Natural killer cell treated with Interleukin-12 subunit alpha and Interleukin-12 subunit beta and Interleukin-15 and Interleukin-18, amount 100 ng/mL, for 72 hours (primary cell): ENCODE data around the gene ZAR1L. TPM values are rescaled to one million over a fixed set of nuclear protein-coding genes. Genes with fewer than 3 reads are reported as not detected.

Experiments used
- ATAC-seq, 2 donors: fragments of 150-1000 bp; cut with Tn5 transposase in 1 of 2; sonication (Bioruptor Pico), chemical (Tn5 transposase) in 1 of 2; 2 replicates each; pipeline ENCODE4 v1.10.0; 2021
- DNase-seq: peaks from one replicate; pipeline ENCODE4 v3.0.0; 2022; ENCODE audit warnings: low spot score
- H3K27ac Mint-ChIP-seq, 2 donors: 1 replicate in 1 of 2; 2 replicates in 1 of 2; pipeline ENCODE4 v1.8.0; 2022; ENCODE audit warnings: mixed read lengths in 2 of 2, mild to moderate bottlenecking in 1 of 2, moderate library complexity in 1 of 2
- H3K27me3 Mint-ChIP-seq, 2 donors: 1 replicate in 1 of 2; 2 replicates in 1 of 2; pipeline ENCODE4 v1.8.0; 2022; ENCODE audit warnings: mixed read lengths in 2 of 2
- H3K36me3 Mint-ChIP-seq: one replicate; pipeline ENCODE4 v1.8.0; 2022; ENCODE audit warnings: mixed read lengths
- H3K4me1 Mint-ChIP-seq, 2 donors: 1 replicate in 1 of 2; 2 replicates in 1 of 2; pipeline ENCODE4 v1.8.0; 2022; ENCODE audit warnings: low read depth in 2 of 2, mixed read lengths in 2 of 2, mild to moderate bottlenecking in 1 of 2
- H3K4me3 Mint-ChIP-seq: one replicate; pipeline ENCODE4 v1.8.0; 2022; ENCODE audit warnings: mixed read lengths
- H3K9me3 Mint-ChIP-seq: 2 replicates; pipeline ENCODE4 v1.8.0; 2022; ENCODE audit warnings: mixed read lengths
- total RNA-seq, 2 donors: library from RNA; stranded (reverse); gene quantifications; one replicate each; pipeline ENCODE4 v1.2.3, GENCODE V29; 2022

The ZAR1L gene
- total RNA-seq, 2 donors from 2014 or later, result not detected

DNA sequence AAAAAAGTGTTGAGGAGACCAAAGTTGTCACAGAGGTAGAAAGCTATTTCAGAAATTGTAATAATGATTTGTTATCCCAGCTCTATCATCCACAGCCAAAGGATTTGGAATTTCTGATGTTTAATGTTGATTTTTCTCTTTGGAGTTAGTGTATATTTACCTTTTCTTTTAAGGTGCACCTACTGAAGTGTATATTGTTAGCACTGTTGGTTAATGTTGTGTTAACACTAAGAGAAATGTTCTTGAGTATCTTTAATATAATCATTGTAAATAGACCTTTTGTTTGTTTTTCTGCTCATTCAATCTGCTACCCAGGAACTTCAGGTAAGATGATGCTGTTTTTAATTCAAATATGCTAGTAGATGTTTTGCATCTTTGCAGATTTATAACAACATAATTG is 57.5 kb downstream of the ZAR1L start:
- ATAC-seq, result no peak
- no peaks in the 10 kb centered on the region for H3K27me3 Mint-ChIP-seq
- no peaks in the 10 kb centered on the region for H3K9me3 Mint-ChIP-seq
- H3K4me1 Mint-ChIP-seq, result peaks cover 6 to 8% of the 10 kb centered on the region in 2 donors
- no peaks in the 10 kb centered on the region for H3K36me3 Mint-ChIP-seq
- no peak overlapping the region for H3K27ac Mint-ChIP-seq
- no peak overlapping the region for H3K4me3 Mint-ChIP-seq
- no peak for DNase-seq

- Mint-ChIP-seq H3K9me3 (no peaks in the 10 kb centered on the region), H3K27me3 (no peaks in the 10 kb centered on the region), H3K36me3 (no peaks in the 10 kb centered on the region), H3K4me3 (no peak overlapping the region), H3K27ac (no peak overlapping the region), H3K4me1 (peaks cover 6 to 8% of the 10 kb centered on the region in 2 donors)
- DNase-seq (no peak), ATAC-seq (no peak)
Measured at GRCh38 chr13:32256243-32256642, 58.9 kb downstream of the ZAR1L start.

DNA sequence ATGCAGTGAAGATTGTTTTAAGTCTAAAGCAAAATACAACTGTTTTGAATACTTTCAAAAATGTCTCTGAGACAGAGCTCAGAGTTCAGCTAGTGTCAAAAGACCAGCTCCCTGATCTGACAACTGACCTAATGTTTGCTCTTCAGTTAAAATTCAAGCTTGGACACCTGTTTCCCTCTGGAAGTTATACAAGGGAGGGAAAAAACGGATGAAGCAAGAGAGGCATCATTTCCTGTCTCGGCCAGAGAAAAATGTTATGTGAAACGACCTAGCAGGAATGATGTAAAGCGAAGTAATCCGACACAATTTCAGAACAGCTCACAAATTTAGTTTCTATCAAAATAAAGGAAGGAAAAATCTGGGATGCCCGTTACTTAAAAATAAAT is 59.4 kb downstream of the ZAR1L start:
- peaks cover 6 to 8% of the 10 kb centered on the region in 2 donors for H3K4me1 Mint-ChIP-seq
- no peaks in the 10 kb centered on the region for H3K36me3 Mint-ChIP-seq
- H3K27ac Mint-ChIP-seq, result no peak overlapping the region
- H3K4me3 Mint-ChIP-seq, result no peak overlapping the region
- ATAC-seq (no peak), DNase-seq (no peak)
- H3K9me3 Mint-ChIP-seq, result no peaks in the 10 kb centered on the region
- no peaks in the 10 kb centered on the region for H3K27me3 Mint-ChIP-seq

- H3K4me1 Mint-ChIP-seq, result peaks cover 6 to 8% of the 10 kb centered on the region in 2 donors
- no peak for ATAC-seq
- no peaks in the 10 kb centered on the region for H3K9me3 Mint-ChIP-seq
- H3K27me3 Mint-ChIP-seq, result no peaks in the 10 kb centered on the region
- H3K4me3 Mint-ChIP-seq, result no peak overlapping the region
- H3K27ac Mint-ChIP-seq, result no peak overlapping the region
- no peak for DNase-seq
- no peaks in the 10 kb centered on the region for H3K36me3 Mint-ChIP-seq
Measured at GRCh38 chr13:32254916-32255723, 60.0 kb downstream of the ZAR1L start.

DNA sequence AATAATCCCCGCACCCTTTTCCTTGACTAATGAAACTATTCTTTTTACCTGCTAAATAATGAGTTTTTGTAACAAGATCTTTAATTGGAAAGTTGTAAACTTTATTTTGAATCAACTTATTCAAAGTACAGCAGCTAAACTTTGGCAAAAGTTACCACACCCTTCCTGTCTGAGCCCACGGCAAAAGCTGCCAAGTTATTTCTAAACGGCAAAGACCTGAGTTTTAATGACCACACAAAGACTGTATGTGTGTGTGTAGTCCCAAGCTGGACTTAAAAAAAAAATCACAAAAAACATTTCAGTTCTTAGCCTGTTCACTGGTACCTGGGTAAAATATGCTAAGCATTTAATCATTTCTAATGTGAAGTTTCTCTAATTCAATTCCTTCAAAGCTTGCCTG is 60.7 kb downstream of the ZAR1L start:
- Mint-ChIP-seq H3K27me3 (no peaks in the 10 kb centered on the region), H3K36me3 (no peaks in the 10 kb centered on the region), H3K4me1 (peaks cover 6 to 12% of the 10 kb centered on the region in 2 donors), H3K9me3 (no peaks in the 10 kb centered on the region), H3K27ac (no peak overlapping the region), H3K4me3 (no peak overlapping the region)
- DNase-seq, result no peak
- ATAC-seq, result no peak

DNA sequence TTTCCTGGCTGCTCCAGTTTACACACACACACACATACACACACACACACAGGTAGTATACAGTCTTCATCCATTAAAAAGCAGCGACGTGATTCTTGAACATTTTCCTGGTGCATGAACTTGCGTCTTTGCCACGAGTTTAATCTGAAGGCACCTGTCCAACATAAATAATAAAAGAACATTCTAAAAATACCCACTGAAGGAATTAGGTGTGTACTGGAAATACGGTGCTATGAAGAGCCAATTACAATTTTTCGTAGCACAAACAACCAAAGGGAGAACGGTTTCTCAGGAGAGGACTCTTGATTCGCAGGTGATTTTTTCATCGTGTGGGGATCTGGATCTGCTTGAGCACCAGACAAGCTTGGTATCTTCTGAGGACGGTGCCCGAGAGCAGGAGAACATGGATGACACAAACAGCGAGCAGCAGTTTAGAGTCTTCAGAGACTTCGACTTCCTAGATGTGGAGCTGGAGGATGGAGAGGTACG is 61.2 kb downstream of the ZAR1L start:
- Mint-ChIP-seq H3K4me3 (no peak overlapping the region), H3K9me3 (no peaks in the 10 kb centered on the region), H3K27ac (no peak overlapping the region), H3K27me3 (no peaks in the 10 kb centered on the region), H3K4me1 (peaks cover 6 to 16% of the 10 kb centered on the region in 2 donors), H3K36me3 (no peaks in the 10 kb centered on the region)
- ATAC-seq (no peak), DNase-seq (no peak)

Other genes starting within 250 kb of the ZAR1L start
- 10 to 100 TPM; 11.0 to 28.5 TPM for gene BRCA2, start 145 bp upstream of the ZAR1L start, total RNA-seq
- 10 to 100 TPM; 14.6 to 23.9 TPM for gene N4BP2L1, start 112.8 kb upstream of the ZAR1L start, total RNA-seq
- gene N4BP2L2, start 223.4 kb upstream of the ZAR1L start, total RNA-seq, result 100 to 1,000 TPM; 141 to 155 TPM